Measurements from ENCODE around the gene TMEM247.
"Not testable (repeated sequence)": the region's sequence is repeated elsewhere in the genome, so short reads cannot be mapped to it uniquely, and the experiment has no call there.

The TMEM247 gene

GRCh38 chr2:46459694-46460093, 19.7 kb upstream of the TMEM247 start:
- DNase-seq = no peak

- no peak for DNase-seq
Measured at GRCh38 chr2:46460241-46460921, 19.0 kb upstream of the TMEM247 start.

- peak; percentile 35 to 67 (median 52) for DNase-seq
Measured at GRCh38 chr2:46461011-46461674, 18.2 kb upstream of the TMEM247 start.

- DNase-seq = no peak
Measured at GRCh38 chr2:46461709-46462171, 17.6 kb upstream of the TMEM247 start.

GRCh38 chr2:46462936-46463335, 16.4 kb upstream of the TMEM247 start:
- DNase-seq = no peak

GRCh38 chr2:46469116-46469515, 10.2 kb upstream of the TMEM247 start:
- no peak for DNase-seq

- DNase-seq = no peak
Measured at GRCh38 chr2:46469700-46470099, 9.7 kb upstream of the TMEM247 start.

GRCh38 chr2:46470114-46470628, 9.2 kb upstream of the TMEM247 start:
- no peak for DNase-seq

- DNase-seq = no peak
Measured at GRCh38 chr2:46471019-46471583, 8.3 kb upstream of the TMEM247 start.

GRCh38 chr2:46471697-46472096, 7.7 kb upstream of the TMEM247 start:
- no peak for DNase-seq

- DNase-seq = not testable (repeated sequence)
Measured at GRCh38 chr2:46472165-46472564, 7.2 kb upstream of the TMEM247 start.

GRCh38 chr2:46477462-46477861, 1.9 kb upstream of the TMEM247 start:
- DNase-seq = peak in 1 of 4 experiments; percentile 12

GRCh38 chr2:46477925-46478324, 1.4 kb upstream of the TMEM247 start:
- no peak for DNase-seq

GRCh38 chr2:46480562-46480961, 1.2 kb downstream of the TMEM247 start:
- no peak for DNase-seq

- no peak for DNase-seq
Measured at GRCh38 chr2:46481198-46482193, 2.1 kb downstream of the TMEM247 start.

- DNase-seq = no peak
Measured at GRCh38 chr2:46482490-46482889, 3.1 kb downstream of the TMEM247 start.

- no peak for DNase-seq
Measured at GRCh38 chr2:46485002-46485401, 5.6 kb downstream of the TMEM247 start.

- DNase-seq = no peak
Measured at GRCh38 chr2:46486436-46486835, 7.1 kb downstream of the TMEM247 start.

- DNase-seq = no peak
Measured at GRCh38 chr2:46487667-46488335, 8.4 kb downstream of the TMEM247 start.

- no peak for DNase-seq
Measured at GRCh38 chr2:46488389-46488788, 9.0 kb downstream of the TMEM247 start.

GRCh38 chr2:46489423-46490174, 10.2 kb downstream of the TMEM247 start:
- no peak for DNase-seq

Data from activated CD4-positive, CD25-positive, alpha-beta regulatory T cell (primary cell).